ENCODE measurements around the gene AP2A2. TPM values are rescaled to one million over a fixed set of nuclear protein-coding genes. Genes with fewer than 3 reads are reported as not detected.
A peak's percentile ranks its signal among the peaks of the same experiment; 100 is the strongest.

The AP2A2 gene
- total RNA-seq, 1 experiment from 2014 or later: 70.6 TPM

GRCh38 chr11:993632-994167 lies 68.0 kb downstream of the AP2A2 start:
- no peaks in the 10 kb centered on the region for H3K9me3 Mint-ChIP-seq (ENCODE audit: unreplicated experiment)
- BruUV-seq (replicated peaks): no TSS peak
- ChIA-PET POLR2A (no interaction called here), CTCF (no interaction called here)
- TF ChIP-seq CTCF (IDR thresholded peaks at IDR 0.05; ENCODE audit: unreplicated experiment): no peak
- DNase-seq (ENCODE audit: unreplicated experiment): no peak
- no peaks in the 10 kb centered on the region for H3K27me3 Mint-ChIP-seq (ENCODE audit: insufficient read depth, unreplicated experiment)
- intact Hi-C loops (cut with micrococcal nuclease): no loop called here
- H3K4me3 Mint-ChIP-seq (ENCODE audit: unreplicated experiment): no peak overlapping the region
- H3K36me3 Mint-ChIP-seq (ENCODE audit: insufficient read depth, unreplicated experiment): peaks cover 25% of the 10 kb centered on the region
- no peak overlapping the region for H3K27ac Mint-ChIP-seq (ENCODE audit: low read depth, unreplicated experiment)
- H3K4me1 Mint-ChIP-seq (ENCODE audit: insufficient read depth, unreplicated experiment): no peaks in the 10 kb centered on the region

GRCh38 chr11:995044-995751 lies 69.5 kb downstream of the AP2A2 start:
- peaks cover 17% of the 10 kb centered on the region for H3K36me3 Mint-ChIP-seq (ENCODE audit: insufficient read depth, unreplicated experiment)
- H3K4me3 Mint-ChIP-seq (ENCODE audit: unreplicated experiment): no peak overlapping the region
- H3K9me3 Mint-ChIP-seq (ENCODE audit: unreplicated experiment): no peaks in the 10 kb centered on the region
- TF ChIP-seq CTCF (IDR thresholded peaks at IDR 0.05; ENCODE audit: unreplicated experiment): no peak
- BruUV-seq (replicated peaks): no TSS peak
- intact Hi-C loops (cut with micrococcal nuclease): no loop called here
- ChIA-PET POLR2A (no interaction called here), CTCF (no interaction called here)
- DNase-seq (ENCODE audit: unreplicated experiment): no peak
- H3K4me1 Mint-ChIP-seq (ENCODE audit: insufficient read depth, unreplicated experiment): no peaks in the 10 kb centered on the region
- H3K27ac Mint-ChIP-seq (ENCODE audit: low read depth, unreplicated experiment): peak overlapping the region; percentile 27
- H3K27me3 Mint-ChIP-seq (ENCODE audit: insufficient read depth, unreplicated experiment): no peaks in the 10 kb centered on the region

GRCh38 chr11:995752-996420 lies 70.2 kb downstream of the AP2A2 start:
- no peaks in the 10 kb centered on the region for H3K27me3 Mint-ChIP-seq (ENCODE audit: insufficient read depth, unreplicated experiment)
- H3K36me3 Mint-ChIP-seq (ENCODE audit: insufficient read depth, unreplicated experiment): peaks cover 24% of the 10 kb centered on the region
- no TSS peak for BruUV-seq (replicated peaks)
- no peak for TF ChIP-seq CTCF (IDR thresholded peaks at IDR 0.05; ENCODE audit: unreplicated experiment)
- H3K27ac Mint-ChIP-seq (ENCODE audit: low read depth, unreplicated experiment): no peak overlapping the region
- no peaks in the 10 kb centered on the region for H3K9me3 Mint-ChIP-seq (ENCODE audit: unreplicated experiment)
- DNase-seq (ENCODE audit: unreplicated experiment): no peak
- H3K4me1 Mint-ChIP-seq (ENCODE audit: insufficient read depth, unreplicated experiment): no peaks in the 10 kb centered on the region
- intact Hi-C loops (cut with micrococcal nuclease): no loop called here
- POLR2A ChIA-PET: no interaction called here
- H3K4me3 Mint-ChIP-seq (ENCODE audit: unreplicated experiment): no peak overlapping the region
- CTCF ChIA-PET: interaction anchor here (0.7 kb wide), 1 partner anchor 981 kb away, joined by 3 read pairs; no protein-coding TSS in a partner anchor

- CTCF ChIA-PET: interaction anchor here (0.7 kb wide), 1 partner anchor 980 kb away, joined by 3 read pairs; no protein-coding TSS in a partner anchor
- Mint-ChIP-seq H3K4me3 (ENCODE audit: unreplicated experiment) (no peak overlapping the region), H3K27ac (ENCODE audit: low read depth, unreplicated experiment) (no peak overlapping the region), H3K27me3 (ENCODE audit: insufficient read depth, unreplicated experiment) (no peaks in the 10 kb centered on the region), H3K9me3 (ENCODE audit: unreplicated experiment) (no peaks in the 10 kb centered on the region), H3K36me3 (ENCODE audit: insufficient read depth, unreplicated experiment) (peaks cover 31% of the 10 kb centered on the region), H3K4me1 (ENCODE audit: insufficient read depth, unreplicated experiment) (no peaks in the 10 kb centered on the region)
- no peak for DNase-seq (ENCODE audit: unreplicated experiment)
- no TSS peak for BruUV-seq (replicated peaks)
- TF ChIP-seq CTCF (IDR thresholded peaks at IDR 0.05; ENCODE audit: unreplicated experiment): no peak
- POLR2A ChIA-PET: no interaction called here
- intact Hi-C loops (cut with micrococcal nuclease): no loop called here
Measured at GRCh38 chr11:996681-997080, 71.0 kb downstream of the AP2A2 start.
